ENCODE measurements around the gene POLRMT. TPM values are rescaled to one million over a fixed set of nuclear protein-coding genes. Genes with fewer than 3 reads are reported as not detected.
A peak's percentile ranks its signal among the peaks of the same experiment; 100 is the strongest.

POLRMT gene
- total RNA-seq, 3 donors from 2014 or later, result 110 to 123 (median 119) TPM

DNA sequence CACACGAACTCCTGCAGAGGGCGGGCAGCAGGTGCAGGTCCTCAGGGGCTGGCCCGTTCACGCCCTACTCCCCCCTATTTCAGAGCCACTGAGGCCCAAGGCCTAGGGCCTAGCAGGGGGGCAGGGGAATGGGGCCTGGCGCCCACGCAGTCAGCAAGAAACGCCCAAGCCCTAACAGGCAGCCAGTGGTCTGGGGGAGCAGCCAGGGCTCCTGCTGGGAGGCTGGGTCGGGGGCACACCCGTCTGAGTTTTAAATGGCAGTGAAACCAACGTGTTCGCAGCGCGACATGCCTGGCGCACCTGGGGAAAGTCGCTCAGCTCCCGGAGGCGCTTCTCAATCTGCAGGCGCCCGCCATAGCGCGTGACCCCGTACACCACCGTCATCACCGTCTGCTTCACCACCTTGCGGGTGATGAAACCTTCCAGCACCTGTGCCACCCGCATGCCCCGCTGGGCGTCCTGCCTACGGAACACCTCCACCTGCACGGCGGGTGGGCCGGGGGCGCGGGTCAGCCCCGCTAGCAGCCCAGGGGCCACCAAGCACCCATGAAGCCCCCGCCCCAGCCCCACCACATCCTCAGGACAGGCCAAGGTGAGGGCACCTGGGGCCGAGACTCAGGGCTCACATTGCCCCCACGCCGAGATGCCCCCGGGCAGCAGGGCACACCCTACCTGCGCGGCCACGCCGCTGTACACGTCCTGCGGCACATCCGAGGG lies 13.9 kb downstream of the POLRMT start:
- Mint-ChIP-seq H3K36me3 (ENCODE audit: insufficient read depth) (peaks cover 13% of the 10 kb centered on the region), H3K4me3 (no peak overlapping the region), H3K4me1 (ENCODE audit: low read depth) (peaks cover 4% of the 10 kb centered on the region), H3K27me3 (ENCODE audit: low read depth) (no peaks in the 10 kb centered on the region), H3K9me3 (no peaks in the 10 kb centered on the region)
- no peak for ATAC-seq
- no peak for DNase-seq

GRCh38 chr19:618674-619285 lies 14.6 kb downstream of the POLRMT start:
- H3K4me3 Mint-ChIP-seq, result no peak overlapping the region
- H3K36me3 Mint-ChIP-seq (ENCODE audit: insufficient read depth), result peaks cover 13% of the 10 kb centered on the region
- peaks cover 4% of the 10 kb centered on the region for H3K4me1 Mint-ChIP-seq (ENCODE audit: low read depth)

GRCh38 chr19:618247-618619 lies 15.1 kb downstream of the POLRMT start:
- Mint-ChIP-seq H3K4me1 (ENCODE audit: low read depth) (peaks cover 4% of the 10 kb centered on the region), H3K36me3 (ENCODE audit: insufficient read depth) (peaks cover 13% of the 10 kb centered on the region)

More at GRCh38 chr19:618674-619285, 14.6 kb downstream of the POLRMT start:
- DNase-seq (no peak), ATAC-seq (no peak)
- Mint-ChIP-seq H3K9me3 (no peaks in the 10 kb centered on the region), H3K27me3 (ENCODE audit: low read depth) (no peaks in the 10 kb centered on the region)

GRCh38 chr19:617551-618246 lies 15.6 kb downstream of the POLRMT start:
- H3K9me3 Mint-ChIP-seq, result no peaks in the 10 kb centered on the region
- peaks cover 13% of the 10 kb centered on the region for H3K36me3 Mint-ChIP-seq (ENCODE audit: insufficient read depth)
- ATAC-seq (no peak), DNase-seq (no peak)
- H3K27me3 Mint-ChIP-seq (ENCODE audit: low read depth), result no peaks in the 10 kb centered on the region
- peaks cover 4% of the 10 kb centered on the region for H3K4me1 Mint-ChIP-seq (ENCODE audit: low read depth)
- no peak overlapping the region for H3K4me3 Mint-ChIP-seq

More at GRCh38 chr19:618247-618619, 15.1 kb downstream of the POLRMT start:
- no peak overlapping the region for H3K4me3 Mint-ChIP-seq
- H3K27me3 Mint-ChIP-seq (ENCODE audit: low read depth), result no peaks in the 10 kb centered on the region
- H3K9me3 Mint-ChIP-seq, result no peaks in the 10 kb centered on the region
- DNase-seq (no peak), ATAC-seq (no peak)

DNA sequence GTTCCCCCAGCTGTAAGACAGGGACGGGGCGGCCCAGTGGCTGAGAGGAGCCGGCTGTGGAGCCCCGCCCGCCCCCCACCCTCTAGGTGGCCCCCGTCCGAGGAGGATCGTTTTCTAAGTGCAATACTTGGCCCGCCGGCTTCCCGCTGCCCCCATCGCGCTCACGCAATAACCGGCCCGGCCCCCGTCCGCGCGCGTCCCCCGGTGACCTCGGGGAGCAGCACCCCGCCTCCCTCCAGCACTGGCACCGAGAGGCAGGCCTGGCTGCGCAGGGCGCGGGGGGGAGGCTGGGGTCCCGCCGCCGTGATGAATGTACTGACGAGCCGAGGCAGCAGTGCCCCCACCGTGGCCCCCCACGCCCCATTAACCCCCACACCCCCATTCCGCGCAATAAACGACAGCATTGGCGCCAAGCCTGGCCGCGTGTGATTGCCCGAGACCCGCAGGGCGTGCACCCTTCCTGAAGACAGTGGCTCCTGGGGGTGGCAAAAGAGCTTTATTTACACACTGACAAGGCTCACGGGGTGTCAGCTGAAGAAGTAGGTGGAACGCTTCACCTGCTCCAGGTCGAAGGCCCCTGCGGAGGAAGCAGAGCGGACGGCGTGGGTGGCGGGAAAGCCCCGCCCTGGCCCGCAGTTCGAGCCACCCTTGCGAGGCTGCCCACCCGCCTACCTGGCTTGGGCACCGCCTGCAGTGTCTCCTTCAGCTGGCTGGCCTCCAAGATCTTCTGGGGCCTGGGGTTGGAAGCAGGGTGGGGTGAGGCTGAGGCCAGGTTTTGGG lies 16.4 kb downstream of the POLRMT start:
- peaks cover 6% of the 10 kb centered on the region for H3K4me1 Mint-ChIP-seq (ENCODE audit: low read depth)
- no peak overlapping the region for H3K4me3 Mint-ChIP-seq
- DNase-seq (no peak), ATAC-seq (no peak)
- no peaks in the 10 kb centered on the region for H3K27me3 Mint-ChIP-seq (ENCODE audit: low read depth)
- H3K9me3 Mint-ChIP-seq, result no peaks in the 10 kb centered on the region
- H3K36me3 Mint-ChIP-seq (ENCODE audit: insufficient read depth), result peaks cover 13% of the 10 kb centered on the region

DNA sequence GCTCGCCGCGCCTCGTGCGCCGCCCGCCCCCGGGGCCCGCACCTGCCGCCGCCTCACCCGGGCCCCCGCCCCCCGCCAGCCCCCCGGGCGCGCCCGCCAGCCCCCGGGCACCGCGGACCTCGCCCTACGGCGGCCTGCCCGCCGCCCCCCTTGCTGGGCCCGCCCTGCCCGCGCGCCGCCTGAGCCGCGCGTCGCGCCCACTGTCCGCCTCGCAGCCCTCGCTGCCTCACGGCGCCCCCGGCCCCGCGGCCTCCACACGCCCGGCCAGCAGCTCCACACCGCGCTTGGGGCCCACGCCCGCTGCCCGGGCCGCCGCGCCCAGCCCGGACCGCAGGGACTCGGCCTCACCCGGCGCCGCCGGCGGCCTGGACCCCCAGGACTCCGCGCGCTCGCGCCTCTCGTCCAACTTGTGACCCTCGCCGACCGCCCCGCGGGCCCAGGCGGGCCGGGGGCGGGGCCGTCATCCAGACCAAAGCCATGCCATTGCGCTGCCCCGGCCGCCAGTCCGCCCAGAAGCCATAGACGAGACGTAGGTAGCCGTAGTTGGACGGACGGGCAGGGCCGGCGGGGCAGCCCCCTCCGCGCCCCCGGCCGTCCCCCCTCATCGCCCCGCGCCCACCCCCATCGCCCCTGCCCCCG lies 17.2 kb downstream of the POLRMT start:
- DNase-seq (no peak), ATAC-seq (no peak)
- no peaks in the 10 kb centered on the region for H3K27me3 Mint-ChIP-seq (ENCODE audit: low read depth)
- H3K36me3 Mint-ChIP-seq (ENCODE audit: insufficient read depth), result peaks cover 13% of the 10 kb centered on the region
- H3K4me3 Mint-ChIP-seq, result no peak overlapping the region
- peaks cover 13% of the 10 kb centered on the region for H3K4me1 Mint-ChIP-seq (ENCODE audit: low read depth)
- H3K9me3 Mint-ChIP-seq, result no peaks in the 10 kb centered on the region

DNA sequence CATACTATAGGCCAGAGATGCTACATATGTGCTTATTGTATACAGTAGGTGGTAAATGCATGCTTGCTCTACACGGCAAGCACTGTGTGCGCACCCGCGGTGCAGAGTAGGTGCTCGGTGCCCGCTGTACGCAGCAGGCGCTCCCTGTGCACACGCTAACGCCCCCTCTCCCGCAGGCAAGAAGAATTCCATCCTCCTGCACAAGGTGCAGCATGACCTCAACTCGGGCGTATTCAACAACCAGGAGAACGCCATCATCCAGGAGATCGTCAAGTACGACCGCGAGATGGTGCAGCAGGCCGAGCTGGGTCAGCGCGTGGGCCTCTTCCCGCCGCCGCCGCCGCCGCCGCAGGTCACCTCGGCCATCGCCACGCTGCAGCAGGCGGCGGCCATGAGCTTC lies 17.7 kb downstream of the POLRMT start:
- no peak for ATAC-seq
- Mint-ChIP-seq H3K36me3 (ENCODE audit: insufficient read depth) (peaks cover 13% of the 10 kb centered on the region), H3K4me3 (no peak overlapping the region), H3K9me3 (no peaks in the 10 kb centered on the region), H3K4me1 (ENCODE audit: low read depth) (peaks cover 18% of the 10 kb centered on the region), H3K27me3 (ENCODE audit: low read depth) (no peaks in the 10 kb centered on the region)
- DNase-seq, result no peak

- Mint-ChIP-seq H3K4me3 (peak overlapping the region; percentile 4), H3K27me3 (ENCODE audit: low read depth) (no peaks in the 10 kb centered on the region), H3K9me3 (no peaks in the 10 kb centered on the region), H3K4me1 (ENCODE audit: low read depth) (peaks cover 26% of the 10 kb centered on the region), H3K36me3 (ENCODE audit: insufficient read depth) (peaks cover 12% of the 10 kb centered on the region)
- ATAC-seq, result no peak
- no peak for DNase-seq
Measured at GRCh38 chr19:613732-614567, 19.4 kb downstream of the POLRMT start.

DNA sequence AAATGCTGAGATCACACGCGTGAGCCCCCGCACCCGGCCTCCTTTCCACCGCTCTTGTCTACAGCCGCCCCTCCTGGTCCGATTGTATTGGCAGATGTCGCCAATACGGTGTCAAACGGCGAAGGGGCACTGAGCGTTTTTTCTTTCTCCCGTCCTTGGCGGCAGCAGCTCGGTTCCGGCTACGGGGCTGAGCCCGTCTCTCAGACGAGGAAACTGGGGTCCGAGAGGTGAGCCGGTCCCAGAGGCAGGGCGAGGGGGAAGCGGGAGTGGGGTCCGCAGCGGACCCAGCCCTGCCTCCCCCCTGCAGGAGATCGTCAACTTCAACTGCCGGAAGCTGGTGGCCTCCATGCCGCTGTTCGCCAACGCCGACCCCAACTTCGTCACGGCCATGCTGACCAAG lies 20.4 kb downstream of the POLRMT start:
- Mint-ChIP-seq H3K4me1 (ENCODE audit: low read depth) (peaks cover 26% of the 10 kb centered on the region), H3K27me3 (ENCODE audit: low read depth) (no peaks in the 10 kb centered on the region), H3K4me3 (no peak overlapping the region)

DNA sequence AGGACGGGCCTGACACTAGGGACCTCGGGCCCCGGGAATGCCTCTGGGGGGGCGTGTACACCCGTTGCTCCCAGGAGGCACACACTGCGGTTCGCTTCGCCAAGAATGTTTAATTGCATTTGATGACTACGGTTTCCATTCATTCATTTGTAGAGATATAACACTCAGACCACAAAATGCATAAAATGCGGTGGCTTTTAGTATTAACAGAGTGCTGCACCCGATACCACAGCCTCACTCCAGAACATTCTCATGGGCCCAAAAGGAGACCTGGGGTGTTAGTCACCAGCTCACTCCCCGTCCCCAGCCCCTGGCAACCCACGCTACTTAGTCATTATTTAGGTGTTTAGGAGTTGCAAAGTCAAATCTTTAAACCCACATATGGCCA lies 21.9 kb downstream of the POLRMT start:
- peak; percentile 55 for DNase-seq
- peaks cover 26% of the 10 kb centered on the region for H3K4me1 Mint-ChIP-seq (ENCODE audit: low read depth)
- no peaks in the 10 kb centered on the region for H3K9me3 Mint-ChIP-seq
- peak; percentile 86 to 89 for ATAC-seq
- no peaks in the 10 kb centered on the region for H3K27me3 Mint-ChIP-seq (ENCODE audit: low read depth)
- peaks cover 3% of the 10 kb centered on the region for H3K36me3 Mint-ChIP-seq (ENCODE audit: insufficient read depth)
- peak overlapping the region; percentile 84 for H3K4me3 Mint-ChIP-seq

More for the DNA sequence above, 20.4 kb downstream of the POLRMT start:
- ATAC-seq (no peak), DNase-seq (no peak)
- Mint-ChIP-seq H3K9me3 (no peaks in the 10 kb centered on the region), H3K36me3 (ENCODE audit: insufficient read depth) (peaks cover 8% of the 10 kb centered on the region)

DNA sequence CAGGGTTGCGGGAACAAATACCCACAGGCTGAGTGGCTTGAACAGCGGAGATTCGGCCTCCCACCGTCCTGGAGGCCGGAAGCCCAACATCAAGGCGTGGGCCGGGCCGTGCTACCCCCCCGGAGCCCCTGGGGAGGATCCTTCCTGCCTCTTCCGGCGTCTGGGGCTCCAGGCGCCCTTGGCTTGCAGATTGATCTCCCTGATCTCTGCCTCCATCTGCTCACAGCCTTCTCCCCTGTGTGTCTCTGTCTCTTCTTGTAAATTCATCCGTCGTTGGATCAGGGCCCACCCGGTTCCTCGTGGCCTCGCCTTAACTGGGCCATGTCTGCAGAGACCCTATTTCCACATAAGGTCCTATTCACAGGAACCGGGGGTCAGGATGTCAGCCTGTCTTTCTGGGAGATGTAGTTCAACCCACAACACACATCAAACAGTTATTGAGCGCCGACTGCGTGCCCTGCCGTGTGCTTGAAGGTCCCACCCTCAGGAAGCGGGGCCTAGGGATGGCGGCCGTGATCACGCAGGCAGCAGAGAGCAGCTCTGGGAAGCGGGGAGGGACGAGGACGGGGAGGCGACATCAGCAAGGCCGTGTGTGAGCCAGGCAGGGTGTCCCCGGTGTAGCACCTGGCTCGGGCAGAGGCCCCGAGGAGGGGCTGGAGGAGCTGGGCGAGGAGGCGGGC lies 22.4 kb downstream of the POLRMT start:
- DNase-seq, result peak; percentile 34
- H3K36me3 Mint-ChIP-seq (ENCODE audit: insufficient read depth), result peaks cover 3% of the 10 kb centered on the region
- H3K4me1 Mint-ChIP-seq (ENCODE audit: low read depth), result peaks cover 26% of the 10 kb centered on the region
- ATAC-seq, result peak; percentile 29 to 45
- no peaks in the 10 kb centered on the region for H3K9me3 Mint-ChIP-seq
- H3K27me3 Mint-ChIP-seq (ENCODE audit: low read depth), result no peaks in the 10 kb centered on the region
- peak overlapping the region; percentile 84 for H3K4me3 Mint-ChIP-seq

- no peaks in the 10 kb centered on the region for H3K27me3 Mint-ChIP-seq (ENCODE audit: low read depth)
- no peaks in the 10 kb centered on the region for H3K36me3 Mint-ChIP-seq (ENCODE audit: insufficient read depth)
- H3K4me1 Mint-ChIP-seq (ENCODE audit: low read depth), result peaks cover 22% of the 10 kb centered on the region
- DNase-seq (no peak), ATAC-seq (peak; percentile 11)
- no peaks in the 10 kb centered on the region for H3K9me3 Mint-ChIP-seq
- H3K4me3 Mint-ChIP-seq, result peak overlapping the region; percentile 84
Measured at GRCh38 chr19:610071-610800, 23.1 kb downstream of the POLRMT start.
